Activated CD8-positive, alpha-beta memory T cell treated with anti-CD3 and anti-CD28 coated beads for 48 hours (primary cell): ENCODE measurements around the gene ADCY7.

ENCODE experiments used
- DNase-seq, 3 experiments: peaks; one replicate each; pipeline ENCODE4 v3.0.0-alpha.2; 2020; ENCODE audit warnings: low read depth in 2 of 3, low spot score in 2 of 3

ADCY7 gene

DNA sequence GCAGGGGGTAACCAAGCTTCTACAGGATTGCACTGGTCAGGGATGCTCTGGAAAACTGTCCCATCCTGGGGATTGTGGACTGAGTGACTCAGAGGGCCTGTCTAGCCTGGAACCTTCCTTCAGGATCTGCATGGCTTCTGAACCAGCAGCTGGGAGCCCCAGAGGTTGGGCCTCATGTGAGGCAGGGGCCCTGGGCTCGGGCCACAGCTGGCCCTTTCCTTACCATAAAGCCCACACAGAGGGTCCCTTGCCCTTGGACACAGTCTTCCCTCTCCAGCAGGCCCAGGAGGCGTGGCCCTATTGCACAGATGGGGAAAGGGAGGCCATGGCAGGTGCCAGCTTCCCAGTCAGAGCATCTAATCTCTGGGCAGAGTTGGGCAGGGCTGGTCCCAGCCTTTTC lies 30.5 kb downstream of the ADCY7 start:
- no peak for DNase-seq

DNA sequence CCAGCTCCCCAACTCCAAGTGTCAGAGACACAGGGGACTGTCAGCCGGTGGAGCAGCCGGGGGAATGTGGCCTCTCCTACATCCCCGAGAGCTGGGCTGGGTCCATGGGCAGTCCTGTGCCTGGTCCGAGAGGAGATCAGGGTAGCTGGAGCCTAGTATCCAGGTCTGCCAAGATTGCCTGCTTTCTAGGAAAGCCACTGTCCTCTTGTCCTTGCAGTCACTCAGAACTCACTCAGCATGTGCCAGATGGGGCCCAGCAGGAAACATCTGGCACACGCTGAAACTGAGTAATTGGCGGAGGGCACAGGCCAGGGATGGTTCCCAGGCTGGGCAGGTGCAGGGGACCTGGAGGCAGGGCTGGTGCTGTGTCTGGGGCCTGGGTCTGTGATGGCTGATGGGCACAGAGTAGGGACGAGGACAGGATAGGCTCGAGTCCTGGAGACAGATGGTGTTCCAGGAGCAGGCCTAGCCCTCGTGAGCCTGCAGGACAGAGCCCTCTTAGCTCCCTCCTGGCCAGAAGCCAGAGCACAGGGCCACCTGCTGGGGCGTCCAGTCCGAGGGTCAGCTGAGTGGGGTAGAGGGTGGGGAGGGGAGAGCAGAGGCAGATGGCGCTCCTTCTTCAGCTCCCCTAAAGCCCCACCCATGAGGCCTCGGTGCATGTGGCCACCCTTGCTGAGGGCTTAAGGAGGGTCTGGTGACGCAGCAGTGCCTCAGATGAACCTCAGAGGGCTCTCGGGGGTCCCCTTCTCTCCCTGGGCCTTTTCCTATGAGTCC lies 31.1 kb downstream of the ADCY7 start:
- no peak for DNase-seq

DNA sequence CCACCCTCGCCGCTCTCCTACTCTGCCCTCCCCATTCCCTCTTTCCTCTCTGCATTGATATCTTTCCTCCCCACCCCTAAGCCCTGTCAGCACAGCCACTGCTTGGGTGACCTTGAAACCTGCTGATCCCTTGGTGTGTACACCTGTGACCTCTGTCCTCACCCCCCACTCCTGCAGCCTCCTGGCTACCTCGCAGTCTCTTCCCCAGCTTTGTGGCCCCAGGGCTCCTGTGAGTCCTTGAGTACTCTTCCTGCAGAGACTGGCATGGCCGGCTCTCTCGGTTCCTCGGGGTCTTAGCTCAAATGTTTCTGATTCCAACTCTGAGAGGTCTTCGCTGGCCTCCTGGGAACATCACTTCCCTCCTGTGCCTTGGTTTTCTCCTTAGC lies 31.7 kb downstream of the ADCY7 start:
- DNase-seq: no peak

DNA sequence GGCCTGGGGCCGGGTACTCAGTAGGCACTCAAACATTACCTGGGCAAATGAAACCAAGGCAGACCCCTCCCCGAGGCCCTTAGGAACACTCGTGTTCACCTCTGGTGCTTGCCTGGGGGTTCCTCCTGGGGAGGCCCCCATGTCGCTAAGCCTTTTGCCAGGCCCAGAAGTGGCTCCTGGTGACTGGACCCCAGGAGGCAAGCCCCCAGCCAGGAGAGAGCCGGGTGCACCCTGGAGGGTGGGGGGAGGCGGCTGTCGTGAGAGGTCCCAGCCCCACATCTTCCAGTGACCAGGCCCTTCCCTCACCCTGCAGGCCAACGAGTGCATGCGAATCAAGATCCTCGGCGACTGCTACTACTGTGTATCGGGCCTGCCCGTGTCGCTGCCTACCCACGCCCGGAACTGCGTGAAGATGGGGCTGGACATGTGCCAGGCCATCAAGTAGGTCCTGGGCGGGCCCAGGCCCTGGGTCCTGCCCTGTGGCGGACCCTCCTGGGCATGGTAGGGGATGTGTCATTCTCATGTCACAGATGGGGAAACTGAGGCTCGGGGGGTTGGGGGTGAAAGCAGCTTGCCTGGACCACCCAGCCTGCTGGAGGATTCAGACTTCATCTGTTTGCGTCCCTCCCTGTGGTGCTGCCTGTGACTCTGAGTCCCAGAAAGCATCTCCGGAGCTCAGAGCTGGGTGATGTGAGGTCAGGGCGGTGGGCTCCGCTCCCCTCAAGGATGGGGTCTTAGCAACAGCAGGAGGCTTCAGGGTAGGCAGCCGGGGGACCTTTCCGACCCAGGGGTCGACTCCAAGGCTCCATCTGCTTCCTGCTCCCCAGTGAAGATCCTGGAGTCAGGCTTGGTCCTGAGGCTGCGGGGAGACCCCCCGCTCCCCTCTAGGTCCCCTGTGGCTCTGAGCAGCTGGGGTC lies 32.5 kb downstream of the ADCY7 start:
- no peak for DNase-seq

DNA sequence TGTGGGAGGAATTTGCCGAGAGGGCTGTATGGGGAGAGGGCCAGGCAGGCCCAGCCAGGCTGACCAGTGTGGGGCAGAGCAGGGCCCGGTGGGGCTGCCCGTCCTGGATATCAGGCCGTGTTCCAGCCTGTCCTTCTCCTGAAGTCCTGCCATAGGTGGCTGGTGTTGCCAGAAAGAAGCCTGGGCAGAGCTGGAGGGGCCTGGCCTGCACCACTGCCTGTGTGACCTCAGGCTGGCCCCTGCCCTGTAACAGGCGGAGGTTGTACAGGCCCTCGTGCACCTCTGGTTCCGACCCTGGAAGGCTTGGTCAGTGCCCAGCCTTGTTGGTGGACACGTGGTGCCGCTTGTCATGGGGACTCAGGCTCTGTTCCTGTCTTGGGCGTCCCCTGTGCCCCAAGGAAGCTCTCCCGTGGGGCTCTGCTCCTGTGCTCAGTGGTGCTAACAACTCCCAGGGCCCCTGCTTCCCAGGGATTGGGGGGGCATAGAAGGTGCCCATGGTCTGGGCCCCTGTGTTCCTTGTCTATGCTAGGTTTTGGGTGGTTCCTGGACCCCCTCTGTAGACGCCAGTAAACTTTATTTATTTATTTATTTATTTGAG lies 33.3 kb downstream of the ADCY7 start:
- no peak for DNase-seq

DNA sequence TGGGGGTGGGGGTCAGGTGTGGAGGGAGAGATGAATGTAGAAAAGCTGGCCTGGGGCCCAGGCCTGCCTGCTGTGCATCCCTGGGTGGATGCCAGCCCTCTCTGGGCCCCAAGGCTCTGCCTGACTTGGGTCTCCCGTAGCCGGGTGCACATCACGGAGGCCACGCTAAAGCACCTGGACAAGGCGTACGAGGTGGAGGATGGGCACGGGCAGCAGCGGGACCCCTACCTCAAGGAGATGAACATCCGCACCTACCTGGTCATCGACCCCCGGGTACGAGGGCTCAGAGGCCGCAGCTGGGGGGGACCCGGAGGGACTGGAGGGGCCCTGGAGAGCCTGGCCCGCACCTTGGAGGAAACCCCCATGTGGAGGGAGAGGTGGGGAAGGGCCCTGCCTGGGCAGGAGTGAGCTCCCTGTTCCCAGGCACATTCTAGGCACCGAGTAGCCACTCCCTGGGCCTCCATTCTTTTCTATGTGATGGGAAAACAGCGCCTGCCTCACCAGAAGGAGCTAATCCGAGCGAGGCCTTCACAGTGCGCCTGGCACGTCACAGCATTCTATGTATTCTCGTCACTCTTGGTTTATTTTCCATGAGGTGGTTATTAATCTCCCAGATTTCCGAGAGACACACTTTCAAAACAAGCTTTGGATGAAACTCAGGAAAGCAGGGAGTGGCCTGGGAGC lies 34.7 kb downstream of the ADCY7 start:
- DNase-seq: no peak

DNA sequence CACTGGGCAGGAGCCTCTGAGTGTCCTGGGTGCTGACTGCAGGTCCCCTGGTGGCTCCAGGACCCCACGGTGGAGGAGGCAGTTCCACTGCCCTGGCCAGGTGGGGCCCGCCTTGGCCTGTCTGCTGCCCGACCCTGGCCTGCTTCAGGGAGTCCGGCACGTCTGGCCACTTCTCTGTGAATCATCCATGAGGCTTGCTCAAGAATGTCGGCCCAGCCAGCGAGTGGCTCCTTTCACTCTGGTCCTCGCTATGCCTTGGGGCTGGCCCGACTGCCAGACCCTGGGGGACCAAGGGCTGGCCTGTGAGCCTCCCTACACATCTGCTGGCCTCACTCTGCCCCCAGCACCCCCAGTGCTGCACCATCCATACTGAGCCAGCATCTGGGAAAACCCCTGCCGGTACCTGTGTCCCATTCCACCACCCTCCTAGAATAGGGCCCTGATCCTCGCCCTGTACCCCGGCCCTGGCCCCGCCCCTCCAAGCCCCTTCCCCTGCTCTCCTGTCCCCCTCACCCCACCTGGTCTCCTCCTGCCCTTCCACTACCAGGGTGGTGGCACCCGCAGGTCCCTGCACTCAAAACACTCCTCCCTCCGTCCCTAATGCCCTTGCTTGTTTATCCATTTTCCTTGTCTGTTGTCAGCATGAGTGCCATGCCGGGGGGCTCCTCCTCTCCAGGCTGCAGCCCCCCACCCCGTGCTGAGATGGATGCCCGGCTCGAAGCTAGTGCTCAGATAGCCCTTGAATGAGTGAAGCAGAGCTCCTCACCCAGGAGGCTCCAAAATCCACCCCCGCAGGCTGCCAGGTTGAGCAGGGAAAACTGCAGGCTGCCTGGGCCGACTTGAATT lies 35.5 kb downstream of the ADCY7 start:
- DNase-seq: no peak

DNA sequence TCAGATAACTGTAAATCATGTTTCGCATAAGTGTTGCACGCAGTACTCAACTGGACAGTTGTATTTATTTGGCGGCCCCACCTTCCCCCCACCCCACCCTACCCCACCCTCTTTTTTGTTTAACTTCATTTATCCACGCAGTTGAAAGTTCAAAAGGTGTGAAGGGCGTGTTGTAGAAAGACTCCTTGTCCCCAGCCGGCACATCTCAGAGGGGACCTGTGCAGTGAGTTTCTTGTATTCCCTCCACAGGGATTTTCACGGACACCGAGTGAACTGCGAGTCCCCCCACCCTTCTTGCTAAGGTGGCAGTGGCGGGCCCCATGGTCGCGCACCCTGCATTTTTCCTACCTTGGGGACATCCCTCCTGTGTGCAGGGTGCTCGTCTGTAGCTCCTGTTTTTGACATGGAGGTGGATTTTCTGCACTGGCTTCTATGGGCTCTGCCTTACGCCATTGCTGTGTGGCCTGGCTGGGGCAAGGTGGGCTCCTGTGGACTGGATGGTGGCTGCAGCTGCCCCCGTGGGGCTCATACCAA lies 36.2 kb downstream of the ADCY7 start:
- DNase-seq: no peak

DNA sequence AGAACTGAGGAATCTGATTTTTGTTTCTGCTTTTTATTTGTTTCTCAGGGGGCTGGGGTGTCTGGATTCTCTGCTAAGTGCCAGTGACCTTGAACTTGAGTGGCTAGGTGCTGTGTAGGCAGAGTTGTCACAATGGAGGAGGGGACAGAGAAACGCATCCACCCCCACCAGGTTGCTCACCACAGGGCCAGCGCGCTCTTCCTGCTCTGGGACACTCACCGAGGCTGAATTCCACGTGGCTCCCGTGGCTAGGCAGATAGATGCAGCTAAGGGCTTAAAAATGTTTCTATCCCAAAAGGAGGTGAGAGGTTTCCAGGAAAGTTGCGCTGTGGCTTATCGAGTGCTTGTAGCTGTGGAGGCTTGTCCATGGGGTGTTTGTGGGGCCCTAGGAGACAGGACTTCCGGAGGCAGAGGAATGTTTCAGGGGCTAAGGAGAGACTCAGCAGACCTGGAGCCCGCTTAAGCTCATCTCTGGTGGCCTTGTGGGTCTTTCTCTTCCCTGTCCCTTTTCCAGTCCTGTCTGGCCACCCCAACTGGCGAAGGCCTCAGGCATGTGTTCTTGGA lies 36.8 kb downstream of the ADCY7 start:
- no peak for DNase-seq

DNA sequence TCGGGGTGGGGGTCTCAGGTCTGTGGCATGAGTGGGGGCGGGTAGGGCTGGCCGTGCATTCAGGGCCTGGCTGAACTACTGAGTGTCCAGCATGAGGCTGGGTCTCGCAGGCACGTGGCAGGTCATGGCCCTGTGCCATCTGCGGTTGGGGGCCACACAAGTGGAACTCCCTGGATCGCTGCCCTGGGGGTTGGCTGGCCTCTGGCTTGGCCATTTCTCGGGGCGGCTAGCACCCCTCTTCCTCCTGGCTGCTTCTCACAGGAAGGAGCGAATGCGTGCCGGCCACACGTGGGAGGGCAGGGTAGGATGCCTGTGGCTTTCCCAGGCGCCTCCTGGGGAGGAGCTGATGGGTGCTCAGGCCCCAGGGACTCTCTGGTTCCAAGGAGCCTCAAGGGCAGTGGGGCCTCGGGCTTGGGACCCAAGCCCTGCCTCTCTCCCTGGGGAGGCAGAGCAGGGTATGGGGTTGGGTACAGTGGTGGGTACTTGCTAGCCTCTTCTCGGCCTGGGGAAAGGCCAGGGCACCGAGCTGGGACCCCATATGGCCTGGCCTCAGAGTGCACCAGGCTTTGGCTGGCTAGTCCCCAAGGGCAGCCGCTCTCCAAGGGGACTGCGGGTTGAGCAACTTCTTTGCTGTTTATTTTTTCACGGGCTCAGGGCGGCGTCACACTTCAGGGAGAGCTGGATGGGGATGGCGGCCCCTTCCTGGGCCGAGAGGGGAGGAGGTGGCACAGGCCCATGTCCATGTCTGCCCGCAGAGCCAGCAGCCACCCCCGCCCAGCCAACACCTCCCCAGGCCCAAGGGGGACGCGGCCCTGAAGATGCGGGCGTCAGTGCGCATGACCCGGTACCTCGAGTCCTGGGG lies 37.5 kb downstream of the ADCY7 start:
- no peak for DNase-seq

DNA sequence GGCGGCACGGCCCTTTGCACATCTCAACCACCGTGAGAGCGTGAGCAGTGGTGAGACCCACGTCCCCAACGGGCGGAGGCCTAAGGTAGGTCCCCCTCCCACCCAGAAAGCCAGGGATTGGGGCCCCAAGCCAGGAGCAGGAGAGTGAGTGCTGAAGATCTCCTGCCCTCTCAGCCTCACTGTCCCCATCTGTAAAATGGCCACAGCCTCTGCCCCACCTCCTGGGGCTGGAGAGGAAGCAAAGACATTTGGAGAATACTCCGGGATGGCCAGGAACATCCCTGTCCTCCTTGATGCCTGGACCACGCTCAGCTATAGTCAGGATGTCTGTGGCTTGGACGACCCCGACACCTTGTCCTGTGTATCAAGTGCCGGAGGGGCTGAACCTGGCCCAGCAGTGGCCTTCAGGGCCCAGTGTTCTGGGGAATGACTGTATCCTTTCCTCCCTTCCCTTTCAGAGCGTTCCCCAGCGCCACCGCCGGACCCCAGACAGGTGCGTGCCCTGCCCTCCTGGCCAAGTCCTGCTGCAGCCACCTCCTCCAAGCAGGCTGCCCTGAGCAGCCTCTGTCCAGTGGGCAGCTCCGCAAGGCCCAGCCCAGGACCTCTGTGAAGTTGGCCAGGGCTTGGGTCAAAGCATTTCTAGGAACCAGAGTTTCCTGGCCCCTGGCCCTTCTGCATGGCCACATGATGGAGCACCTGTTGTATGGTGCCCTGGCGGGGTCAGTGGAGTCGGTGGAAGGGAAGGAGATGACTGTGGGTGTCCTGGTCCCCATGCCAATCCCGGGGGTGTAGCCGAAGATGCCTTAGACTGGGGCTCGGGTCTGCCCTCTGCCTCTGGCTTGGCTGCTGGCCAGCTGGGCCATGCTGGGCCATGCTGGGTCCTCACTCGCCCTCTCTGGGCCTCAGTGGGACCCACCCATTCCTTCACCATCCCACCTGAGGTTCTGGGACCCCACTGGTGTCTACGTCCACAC lies 38.4 kb downstream of the ADCY7 start:
- DNase-seq: no peak

DNA sequence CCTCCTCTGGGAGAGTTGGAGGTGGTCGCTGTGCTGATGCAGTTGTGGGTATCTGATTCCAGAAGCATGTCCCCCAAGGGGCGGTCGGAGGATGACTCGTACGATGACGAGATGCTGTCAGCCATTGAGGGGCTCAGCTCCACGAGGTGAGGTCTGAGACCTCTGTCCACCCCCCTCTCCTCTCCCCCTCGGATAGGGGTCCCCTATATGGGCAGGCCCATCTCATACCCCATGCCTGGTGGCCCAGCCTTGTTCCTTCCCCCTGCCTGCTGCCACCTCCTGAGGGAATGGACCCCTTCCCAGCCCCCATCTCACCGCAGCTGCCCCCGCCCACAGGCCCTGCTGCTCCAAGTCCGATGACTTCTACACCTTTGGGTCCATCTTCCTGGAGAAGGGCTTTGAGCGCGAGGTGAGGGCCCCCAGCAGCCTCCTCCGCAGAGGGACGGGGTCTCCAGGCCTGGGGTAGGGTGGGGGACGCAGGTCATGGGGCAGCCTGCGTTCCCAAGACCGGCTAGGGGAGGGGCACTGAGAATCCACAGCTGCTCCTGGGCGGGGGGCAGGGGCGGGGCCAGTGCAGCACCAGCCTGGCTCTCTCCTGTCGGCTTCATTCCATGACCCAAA lies 39.2 kb downstream of the ADCY7 start:
- DNase-seq: no peak

DNA sequence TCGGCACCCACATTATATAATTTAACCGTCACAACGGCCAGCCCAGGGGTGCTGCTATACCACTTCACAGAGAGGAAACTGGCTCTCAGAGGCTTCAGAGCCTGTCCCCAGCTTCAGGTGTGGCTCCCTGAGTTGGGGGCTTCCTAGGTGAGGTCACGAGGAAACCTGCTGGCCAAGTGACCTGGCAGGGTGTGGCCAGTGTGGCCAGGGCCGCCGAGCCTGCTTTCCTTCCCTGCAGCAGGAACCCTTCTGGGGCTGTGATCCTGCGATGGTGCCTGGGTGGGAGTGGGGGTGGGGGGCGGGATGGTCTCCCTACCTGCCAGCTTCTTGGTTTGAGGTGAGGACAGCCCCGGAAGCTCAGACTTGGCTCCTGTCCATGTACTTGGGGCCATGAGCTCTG lies 39.9 kb downstream of the ADCY7 start:
- DNase-seq: no peak

DNA sequence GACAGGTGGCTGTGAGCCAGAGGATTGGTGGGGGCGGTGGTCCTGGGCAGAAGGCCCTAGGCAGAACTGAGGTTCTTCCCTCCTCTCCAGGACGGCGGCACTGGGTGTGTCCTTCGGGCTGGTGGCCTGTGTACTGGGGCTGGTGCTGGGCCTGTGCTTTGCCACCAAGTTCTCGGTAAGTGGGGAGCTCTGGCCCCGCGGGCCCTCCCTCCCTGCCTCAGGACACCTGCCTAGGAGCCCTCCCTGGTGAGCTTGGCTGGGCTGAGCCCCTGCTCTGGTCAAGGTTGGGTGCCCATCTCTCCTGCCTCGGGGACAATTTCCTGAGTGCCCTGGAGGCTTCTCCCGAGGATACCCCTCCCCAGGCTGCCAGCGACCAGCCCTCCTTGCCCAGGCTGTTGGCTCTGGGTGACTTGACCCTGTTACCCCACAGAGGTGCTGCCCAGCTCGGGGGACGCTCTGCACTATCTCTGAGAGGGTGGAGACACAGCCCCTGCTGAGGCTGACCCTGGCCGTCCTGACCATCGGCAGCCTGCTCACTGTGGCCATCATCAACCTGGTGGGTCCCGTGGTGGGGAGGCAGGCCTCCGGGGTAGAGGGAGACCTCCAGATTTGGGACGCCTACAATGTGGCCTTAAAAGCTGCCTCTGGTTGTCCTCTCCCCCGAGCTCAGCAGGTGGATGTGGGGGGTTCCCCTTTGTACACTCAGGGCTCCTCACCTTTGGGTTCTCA lies 42.0 kb downstream of the ADCY7 start:
- DNase-seq: no peak

DNA sequence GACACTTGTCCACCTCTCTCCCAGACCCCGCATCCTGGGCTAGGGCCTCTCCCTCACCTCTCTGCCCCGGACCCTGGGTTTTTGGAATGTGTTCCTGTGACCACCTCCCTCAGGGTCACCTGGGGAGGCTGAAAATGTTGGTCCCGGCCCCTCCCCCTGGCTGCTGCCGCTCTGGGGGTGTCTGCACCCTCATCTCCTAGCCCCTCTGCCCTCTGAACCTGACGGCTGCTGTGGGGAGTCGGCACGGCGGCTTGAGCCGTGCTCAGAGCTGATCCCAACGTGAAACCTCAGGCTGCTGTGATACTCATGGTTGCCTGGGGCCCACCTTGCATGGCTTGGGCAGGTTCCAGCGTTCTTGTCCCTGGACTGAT lies 42.8 kb downstream of the ADCY7 start:
- no peak for DNase-seq

DNA sequence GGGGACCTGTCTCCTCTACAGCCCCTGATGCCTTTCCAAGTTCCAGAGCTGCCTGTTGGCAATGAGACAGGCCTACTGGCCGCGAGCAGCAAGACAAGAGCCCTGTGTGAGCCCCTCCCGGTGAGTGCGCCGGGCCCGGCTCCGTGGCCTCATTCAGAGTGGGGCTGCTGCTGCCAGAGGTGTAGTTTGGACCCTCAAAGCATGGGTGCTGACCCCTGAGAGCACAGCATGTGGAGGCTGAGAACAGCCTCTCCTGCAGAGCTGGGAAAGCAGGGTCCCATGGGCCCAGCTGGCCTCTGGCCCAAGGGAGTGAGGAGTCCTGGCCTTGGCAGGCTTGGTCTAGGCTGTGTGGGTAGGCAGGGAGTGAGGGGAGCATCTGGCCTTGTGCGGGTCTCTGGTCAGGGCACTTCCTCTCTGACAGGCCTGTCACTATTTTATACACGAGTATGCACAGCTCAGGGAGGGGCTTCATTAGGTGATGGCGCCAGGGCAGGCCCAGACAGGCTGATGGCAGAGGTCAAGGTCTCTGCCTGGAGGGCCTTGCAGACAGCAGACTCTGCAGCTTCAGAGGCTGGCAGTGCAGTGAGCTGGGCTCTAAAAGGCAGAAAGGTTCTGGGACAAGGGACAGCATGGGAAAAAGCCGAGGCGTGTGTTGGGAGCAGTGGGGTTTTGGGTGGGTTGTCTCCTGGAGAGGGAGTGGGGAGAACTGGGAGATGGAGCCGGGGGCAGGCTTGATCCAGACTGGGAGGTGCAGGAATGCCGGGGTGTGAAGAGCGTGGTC lies 43.4 kb downstream of the ADCY7 start:
- DNase-seq: no peak
